22Rv1 (cell line): ENCODE results near the gene KCTD2.

Experiments used
- H3K27ac ChIP-seq: fragments of 450-650 bp; 2 replicates; pipeline ENCODE4 v1.5.1; 2017
- ZFX ChIP-seq: fragments of 450-650 bp; IDR thresholded peaks from 2 replicates; pipeline ENCODE4 v1.6.1; 2017; ENCODE audit warnings: antibody characterized with exemption, borderline replicate concordance
- TF ChIP-seq, protein P1 (sequence below): fragments of 450-650 bp; IDR thresholded peaks from 2 replicates; pipeline ENCODE4 v1.5.1; 2017; ENCODE audit warnings: mild to moderate bottlenecking

Gene KCTD2

GRCh38 chr17:75012096-75012345, 35.0 kb upstream of the KCTD2 start:
- no peak for TF ChIP-seq ZFX
- TF ChIP-seq, protein P1, sequence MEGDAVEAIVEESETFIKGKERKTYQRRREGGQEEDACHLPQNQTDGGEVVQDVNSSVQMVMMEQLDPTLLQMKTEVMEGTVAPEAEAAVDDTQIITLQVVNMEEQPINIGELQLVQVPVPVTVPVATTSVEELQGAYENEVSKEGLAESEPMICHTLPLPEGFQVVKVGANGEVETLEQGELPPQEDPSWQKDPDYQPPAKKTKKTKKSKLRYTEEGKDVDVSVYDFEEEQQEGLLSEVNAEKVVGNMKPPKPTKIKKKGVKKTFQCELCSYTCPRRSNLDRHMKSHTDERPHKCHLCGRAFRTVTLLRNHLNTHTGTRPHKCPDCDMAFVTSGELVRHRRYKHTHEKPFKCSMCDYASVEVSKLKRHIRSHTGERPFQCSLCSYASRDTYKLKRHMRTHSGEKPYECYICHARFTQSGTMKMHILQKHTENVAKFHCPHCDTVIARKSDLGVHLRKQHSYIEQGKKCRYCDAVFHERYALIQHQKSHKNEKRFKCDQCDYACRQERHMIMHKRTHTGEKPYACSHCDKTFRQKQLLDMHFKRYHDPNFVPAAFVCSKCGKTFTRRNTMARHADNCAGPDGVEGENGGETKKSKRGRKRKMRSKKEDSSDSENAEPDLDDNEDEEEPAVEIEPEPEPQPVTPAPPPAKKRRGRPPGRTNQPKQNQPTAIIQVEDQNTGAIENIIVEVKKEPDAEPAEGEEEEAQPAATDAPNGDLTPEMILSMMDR = no peak
- peak overlapping the region; percentile 98 for H3K27ac ChIP-seq

DNA sequence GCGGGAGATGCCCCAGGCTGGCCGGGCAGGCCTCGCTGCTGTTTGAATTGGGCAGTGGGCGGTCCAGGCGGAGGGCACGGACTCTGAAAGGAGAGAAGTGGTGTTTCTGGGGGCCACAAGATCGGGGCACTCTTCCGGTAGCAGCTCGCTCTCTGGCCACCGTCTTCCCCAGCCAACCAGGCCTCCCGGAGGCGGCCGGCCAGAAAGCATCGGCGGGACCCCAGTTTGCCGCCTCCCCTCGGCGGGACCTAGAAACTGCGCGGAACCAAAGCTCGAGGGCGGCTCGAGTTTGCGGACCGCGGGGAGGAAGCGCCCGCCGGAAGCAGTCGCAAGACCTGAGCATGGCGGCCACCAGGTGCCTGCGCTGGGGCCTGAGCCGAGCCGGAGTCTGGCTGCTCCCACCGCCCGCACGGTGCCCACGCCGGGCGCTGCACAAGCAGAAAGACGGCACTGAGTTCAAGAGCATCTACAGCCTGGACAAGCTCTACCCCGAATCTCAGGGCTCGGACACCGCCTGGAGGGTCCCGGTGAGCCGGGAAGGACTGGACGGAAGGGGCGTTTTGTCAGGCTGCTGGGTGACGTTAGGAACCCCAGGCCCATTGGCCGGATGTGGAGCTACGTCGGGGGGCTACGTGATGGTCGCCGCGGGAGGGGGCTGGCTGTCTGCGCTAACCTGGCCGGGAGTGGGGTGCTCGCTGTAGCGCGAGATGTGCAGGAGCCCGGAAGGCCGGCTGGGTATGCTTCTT, 34.5 kb upstream of the KCTD2 start, which contains the start of gene MRPL58:
MRPL58 (plus strand) TSS at position 325 of the 746 bp plus-strand sequence; CDS start at position 342, 17 bp downstream.
- H3K27ac ChIP-seq = peak within 1 kb of the TSS; percentile 98
- TF ChIP-seq, protein P1 = peak; percentile 27
- TF ChIP-seq ZFX = no peak

DNA sequence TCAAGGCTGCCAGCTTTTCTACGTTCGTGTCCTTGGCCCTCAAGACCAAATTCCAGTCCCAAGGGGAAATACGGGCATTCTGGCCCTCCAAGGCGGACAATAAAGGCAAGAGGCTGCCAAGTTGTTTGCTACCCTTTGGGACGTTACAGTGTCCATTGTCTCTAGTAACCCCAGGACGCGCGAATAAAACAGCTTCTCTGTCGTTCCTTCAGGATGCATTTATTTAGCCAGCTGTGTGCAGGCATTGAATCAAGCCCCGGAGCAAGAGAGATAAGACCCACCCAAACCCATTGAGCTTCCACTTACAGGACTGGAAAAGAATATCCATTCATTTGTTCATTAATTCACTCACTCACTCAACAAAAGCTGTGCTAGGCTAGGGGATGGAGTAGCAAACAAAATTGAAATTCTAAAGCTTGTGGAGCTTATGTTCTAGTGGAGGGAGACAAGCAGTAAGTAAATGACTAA, 33.9 kb upstream of the KCTD2 start:
- peak overlapping the region; percentile 98 for H3K27ac ChIP-seq
- TF ChIP-seq ZFX = no peak
- TF ChIP-seq, protein P1 = no peak

DNA sequence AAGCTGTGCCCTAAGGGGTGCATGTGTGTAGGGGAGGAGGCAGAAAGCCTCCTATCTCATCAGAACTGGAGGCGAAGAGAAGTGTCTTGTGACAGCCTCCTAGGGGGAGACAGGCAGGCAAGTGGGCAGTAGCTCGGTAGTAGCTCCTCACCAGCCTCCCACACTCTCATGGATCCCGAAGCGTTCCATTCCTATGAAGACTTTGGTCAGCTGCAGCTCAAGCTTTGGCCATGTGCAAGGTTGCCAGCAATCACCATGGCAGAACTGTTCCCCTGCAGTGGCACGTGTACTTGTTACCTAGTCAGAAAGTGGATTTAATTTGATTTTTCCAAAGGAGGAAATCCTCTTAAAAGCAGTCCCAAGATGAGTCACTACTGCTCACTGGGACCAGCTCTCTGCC, 27.9 kb upstream of the KCTD2 start:
- no peak for TF ChIP-seq ZFX
- TF ChIP-seq, protein P1 = no peak
- no peak overlapping the region for H3K27ac ChIP-seq

DNA sequence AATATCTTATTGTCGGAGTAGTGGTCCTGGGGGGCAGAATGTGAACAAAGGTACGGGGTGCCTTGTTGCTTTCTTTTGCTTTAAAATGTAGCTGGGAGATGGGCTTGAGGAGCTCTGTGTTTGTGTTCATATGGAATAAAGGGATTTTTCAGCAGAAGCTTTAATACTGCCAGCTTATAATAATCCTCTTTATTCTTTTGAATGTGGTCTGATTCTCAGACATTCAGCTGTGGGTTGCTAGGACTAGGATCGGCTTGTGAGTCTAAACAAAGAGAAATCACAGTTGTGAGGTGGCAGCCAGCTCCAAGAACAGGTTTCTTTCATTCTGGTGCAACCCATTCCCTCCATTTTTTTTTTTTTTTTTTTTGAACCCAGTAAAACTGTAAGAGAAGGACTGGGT, 27.3 kb upstream of the KCTD2 start:
- TF ChIP-seq, protein P1 = no peak
- TF ChIP-seq ZFX = no peak
- no peak overlapping the region for H3K27ac ChIP-seq

GRCh38 chr17:75020331-75021110, 26.5 kb upstream of the KCTD2 start:
- TF ChIP-seq ZFX = no peak
- TF ChIP-seq, protein P1 = no peak
- no peak overlapping the region for H3K27ac ChIP-seq
